Measurements from ENCODE around the gene ZXDA.
"Not testable (repeated sequence)": the region's sequence is repeated elsewhere in the genome, so short reads cannot be mapped to it uniquely, and the experiment has no call there.

Gene ZXDA, protein sequence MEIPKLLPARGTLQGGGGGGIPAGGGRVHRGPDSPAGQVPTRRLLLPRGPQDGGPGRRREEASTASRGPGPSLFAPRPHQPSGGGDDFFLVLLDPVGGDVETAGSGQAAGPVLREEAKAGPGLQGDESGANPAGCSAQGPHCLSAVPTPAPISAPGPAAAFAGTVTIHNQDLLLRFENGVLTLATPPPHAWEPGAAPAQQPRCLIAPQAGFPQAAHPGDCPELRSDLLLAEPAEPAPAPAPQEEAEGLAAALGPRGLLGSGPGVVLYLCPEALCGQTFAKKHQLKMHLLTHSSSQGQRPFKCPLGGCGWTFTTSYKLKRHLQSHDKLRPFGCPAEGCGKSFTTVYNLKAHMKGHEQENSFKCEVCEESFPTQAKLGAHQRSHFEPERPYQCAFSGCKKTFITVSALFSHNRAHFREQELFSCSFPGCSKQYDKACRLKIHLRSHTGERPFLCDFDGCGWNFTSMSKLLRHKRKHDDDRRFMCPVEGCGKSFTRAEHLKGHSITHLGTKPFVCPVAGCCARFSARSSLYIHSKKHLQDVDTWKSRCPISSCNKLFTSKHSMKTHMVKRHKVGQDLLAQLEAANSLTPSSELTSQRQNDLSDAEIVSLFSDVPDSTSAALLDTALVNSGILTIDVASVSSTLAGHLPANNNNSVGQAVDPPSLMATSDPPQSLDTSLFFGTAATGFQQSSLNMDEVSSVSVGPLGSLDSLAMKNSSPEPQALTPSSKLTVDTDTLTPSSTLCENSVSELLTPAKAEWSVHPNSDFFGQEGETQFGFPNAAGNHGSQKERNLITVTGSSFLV
- total RNA-seq, result 13.5 to 51.5 (median 34.3) reads per million in 3 experiments

DNA sequence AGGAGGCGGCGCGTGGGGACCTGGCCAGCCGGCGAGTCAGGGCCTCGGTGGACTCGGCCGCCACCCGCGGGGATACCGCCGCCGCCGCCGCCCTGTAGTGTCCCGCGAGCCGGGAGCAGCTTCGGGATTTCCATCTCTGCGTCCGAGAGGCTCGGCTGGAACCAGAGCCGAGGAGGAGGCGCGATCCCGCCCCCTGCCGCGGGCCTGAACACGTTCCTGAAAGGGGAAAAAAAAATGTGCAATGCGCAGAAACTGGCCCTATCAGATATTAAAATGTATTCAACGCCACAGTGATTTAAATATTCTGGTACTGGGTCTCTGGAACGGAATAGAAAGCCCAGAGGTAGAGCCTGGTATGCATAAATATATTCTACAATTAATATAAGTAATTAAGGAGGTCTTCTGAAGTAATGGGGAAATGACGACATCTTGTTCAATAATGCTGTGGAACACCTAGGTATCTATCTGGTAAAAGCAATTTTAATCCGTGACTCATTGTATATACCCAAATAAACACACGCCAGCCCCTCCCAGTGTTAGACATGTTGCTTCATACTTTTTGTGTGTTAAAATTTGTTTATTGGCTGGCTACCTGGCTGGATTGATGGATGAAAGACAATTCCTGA lies at the start of gene ZXDA:
TSS of gene ZXDA (minus strand) at position 172 of the 626 bp plus-strand sequence. CDS start at position 134, 38 bp downstream.
- DNase-seq, result peak; percentile 48

DNA sequence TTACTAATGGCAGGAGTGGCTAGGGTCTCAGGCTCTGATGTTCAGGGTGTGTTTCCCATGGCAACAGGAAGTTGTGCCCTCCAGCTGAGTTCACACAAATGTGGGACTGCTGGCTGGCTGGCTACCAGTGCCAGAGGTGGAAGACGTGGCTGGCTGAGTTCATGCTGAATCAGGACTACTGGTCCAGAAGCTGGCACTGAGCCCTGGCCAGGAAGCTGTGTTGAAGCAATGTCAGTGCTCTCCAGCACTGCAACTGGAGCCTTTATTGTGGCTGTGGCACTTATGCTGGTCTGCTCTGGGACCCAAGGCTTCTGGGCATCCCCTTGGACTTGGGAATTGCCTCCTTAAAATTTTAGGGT lies 42.0 kb upstream of the ZXDA start:
- no peak for DNase-seq

DNA sequence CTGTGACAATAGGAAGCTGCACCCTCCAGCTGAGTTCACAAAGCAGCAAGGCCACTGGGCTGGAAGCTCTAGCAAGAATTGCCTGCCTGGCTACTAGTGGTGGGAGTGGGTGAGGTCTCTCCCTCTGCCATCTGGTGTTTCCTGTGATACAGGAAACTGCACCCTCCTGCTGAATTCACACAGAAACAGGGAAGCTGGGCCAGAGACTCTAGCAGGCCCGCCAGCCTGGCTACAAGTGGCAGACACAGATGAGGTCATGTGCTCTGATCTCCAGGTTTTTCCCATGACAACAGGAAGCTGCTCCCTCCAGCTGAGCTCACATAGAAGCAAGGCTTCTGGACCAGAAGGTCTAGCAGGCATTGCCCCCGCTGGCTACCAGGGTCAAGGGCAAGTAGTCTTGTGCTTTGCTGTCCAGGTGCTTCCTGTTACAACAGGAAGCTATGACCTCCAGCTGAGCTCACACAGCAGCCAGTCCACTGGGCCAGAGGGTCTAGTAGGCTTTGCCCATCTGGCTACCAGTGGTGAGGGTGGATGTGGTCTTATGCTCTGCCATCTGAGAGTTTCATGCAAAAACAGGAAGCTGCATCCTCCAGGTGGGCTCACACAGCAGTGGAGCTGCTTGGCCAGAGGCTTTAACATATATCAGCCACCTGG lies 41.5 kb upstream of the ZXDA start:
- no peak for DNase-seq

DNA sequence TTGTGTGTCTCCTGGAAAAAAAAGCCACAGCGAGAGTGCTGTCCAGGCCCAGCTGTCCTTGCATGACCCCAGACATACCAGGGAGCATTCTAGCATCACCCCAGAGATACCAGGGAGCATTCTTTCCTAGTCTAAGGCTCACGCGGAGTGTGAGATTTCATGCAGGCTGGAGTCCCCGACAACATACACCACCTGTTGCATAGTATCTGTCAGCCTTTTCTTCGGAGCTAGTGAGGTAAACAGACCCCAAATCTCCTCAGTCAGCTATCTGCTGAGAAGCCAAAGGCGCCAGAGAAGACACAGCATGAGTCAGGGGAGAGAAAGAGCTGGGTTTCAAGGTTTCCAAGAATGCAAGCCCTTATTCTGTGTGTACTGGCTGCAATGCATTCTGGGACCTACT lies 23.1 kb upstream of the ZXDA start:
- no peak for DNase-seq

DNA sequence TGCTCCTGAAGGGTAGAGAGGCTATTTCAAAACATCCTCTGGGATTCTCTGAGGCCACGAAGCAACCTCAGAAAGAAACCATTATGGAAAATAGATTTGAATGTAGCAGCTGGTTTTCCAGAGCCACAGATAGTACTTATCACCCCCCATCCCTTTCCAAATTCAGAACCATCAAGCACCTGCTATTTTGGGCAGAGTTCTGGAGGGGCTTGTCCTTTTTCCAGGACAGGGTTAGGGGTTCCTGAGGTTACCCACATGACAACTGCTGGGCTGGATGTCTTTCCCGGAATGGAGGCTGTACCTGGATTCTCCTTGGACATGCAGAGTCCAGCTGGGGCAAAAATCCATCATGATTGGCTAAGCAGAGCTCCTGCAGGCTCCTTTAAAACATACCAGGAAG lies 22.0 kb upstream of the ZXDA start:
- DNase-seq, result no peak

DNA sequence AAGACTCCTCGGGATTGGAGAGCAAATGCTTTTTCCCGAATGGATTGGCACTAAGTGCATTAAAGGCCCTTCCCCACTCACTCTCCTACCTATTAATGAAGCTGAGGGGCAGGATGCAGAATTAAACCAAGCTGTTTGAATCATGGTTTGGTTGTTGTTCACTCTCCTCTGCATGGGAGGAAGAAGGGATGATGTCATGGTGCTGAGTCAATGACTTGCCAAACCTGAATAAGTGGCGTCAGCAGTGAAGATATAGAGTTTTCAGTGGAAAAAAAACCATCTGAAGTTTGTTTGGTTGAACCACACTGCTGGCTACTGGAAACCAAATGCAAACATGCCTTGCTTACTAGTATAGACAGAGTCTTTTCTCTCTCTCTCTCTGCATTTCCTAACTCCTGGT lies 19.8 kb upstream of the ZXDA start:
- DNase-seq, result no peak

DNA sequence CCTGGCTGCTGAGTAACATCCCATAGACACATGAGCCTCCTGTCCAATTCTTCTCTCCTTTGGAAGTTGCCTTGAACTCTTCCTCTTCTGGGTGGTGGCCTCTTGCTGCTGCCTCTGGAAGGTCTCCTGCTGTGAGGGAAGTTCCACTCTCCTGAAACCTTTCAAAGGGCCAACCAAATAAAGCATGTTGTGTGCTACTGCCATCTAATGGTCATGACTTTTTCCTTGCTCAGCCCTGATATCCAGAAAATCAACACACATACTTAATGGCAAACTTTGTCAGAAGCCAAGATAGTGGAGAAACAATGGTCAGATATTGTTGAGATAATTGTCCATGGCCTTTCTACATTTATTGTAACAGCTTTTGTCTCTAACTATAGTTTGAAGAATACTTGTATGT lies 19.1 kb upstream of the ZXDA start:
- DNase-seq, result no peak

DNA sequence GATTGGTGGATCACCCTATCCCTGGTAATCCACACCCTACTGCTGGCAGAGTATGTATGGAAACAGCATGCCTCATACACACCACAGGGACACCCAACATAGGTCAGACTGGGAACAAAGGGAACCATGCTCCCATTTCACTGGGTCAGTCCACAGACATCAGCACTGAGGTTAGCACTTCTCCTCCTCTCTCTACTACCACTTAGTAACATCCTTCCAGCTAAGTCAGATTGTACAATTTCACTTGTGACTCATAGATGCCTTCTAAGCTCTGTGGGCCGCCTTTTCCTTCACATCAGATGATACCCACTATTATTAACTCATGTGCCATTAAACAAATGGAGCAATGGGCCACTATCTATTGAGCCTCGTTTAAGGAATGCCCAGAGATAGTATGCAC lies 15.5 kb upstream of the ZXDA start:
- no peak for DNase-seq

DNA sequence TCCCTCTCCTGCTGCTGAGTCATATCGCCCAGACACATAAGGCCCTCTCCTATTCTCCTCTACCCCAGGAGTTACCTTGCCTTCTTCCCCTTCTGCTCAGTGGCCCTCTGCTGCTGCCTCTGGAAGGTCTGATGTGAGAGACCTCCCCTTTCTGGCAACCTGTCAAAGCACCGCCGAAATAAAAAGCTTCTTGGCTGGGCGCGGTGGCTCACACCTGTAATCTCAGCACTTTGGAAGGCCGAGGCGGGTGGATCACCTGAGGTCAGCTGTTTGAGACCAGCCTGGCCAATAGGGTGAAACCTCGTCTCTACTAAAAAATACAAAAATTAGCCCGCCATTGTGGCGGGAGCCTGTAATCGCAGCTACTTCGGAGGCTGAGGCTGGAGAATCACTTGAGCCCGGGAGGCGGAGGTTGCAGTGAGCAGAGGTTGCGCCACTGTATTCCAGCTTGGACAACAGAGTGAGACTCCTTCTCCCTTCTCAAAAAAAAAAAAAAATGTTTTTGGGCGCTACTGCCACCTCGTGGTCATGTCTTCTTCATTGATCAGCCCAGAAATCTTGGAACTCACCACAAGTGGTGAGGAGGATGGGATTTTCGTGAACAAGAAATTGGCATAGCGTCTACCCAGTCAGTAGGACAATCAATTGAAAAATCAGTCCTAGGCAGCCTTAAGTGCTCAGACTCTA lies 8.6 kb upstream of the ZXDA start:
- peak; percentile 15 for DNase-seq

DNA sequence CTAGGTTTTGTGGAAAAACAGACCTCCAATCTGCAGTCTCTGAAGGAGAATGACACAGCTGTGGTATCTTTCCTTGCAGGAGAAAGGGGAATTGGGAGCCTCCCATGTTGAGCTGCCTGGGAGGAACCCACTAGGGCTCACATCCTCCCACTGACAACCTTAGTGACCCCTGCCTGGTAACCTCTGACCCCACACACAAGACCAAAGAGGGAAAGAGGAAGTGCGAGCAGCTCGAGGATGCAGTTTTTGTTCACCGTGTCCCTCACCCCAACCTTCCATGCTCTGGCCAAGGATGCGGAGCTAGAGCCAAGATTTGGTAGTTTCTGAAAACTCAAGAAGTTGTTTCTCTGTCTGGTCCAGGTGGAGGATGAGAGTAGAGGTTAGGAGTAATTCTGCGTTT lies 5.4 kb upstream of the ZXDA start:
- DNase-seq, result no peak

DNA sequence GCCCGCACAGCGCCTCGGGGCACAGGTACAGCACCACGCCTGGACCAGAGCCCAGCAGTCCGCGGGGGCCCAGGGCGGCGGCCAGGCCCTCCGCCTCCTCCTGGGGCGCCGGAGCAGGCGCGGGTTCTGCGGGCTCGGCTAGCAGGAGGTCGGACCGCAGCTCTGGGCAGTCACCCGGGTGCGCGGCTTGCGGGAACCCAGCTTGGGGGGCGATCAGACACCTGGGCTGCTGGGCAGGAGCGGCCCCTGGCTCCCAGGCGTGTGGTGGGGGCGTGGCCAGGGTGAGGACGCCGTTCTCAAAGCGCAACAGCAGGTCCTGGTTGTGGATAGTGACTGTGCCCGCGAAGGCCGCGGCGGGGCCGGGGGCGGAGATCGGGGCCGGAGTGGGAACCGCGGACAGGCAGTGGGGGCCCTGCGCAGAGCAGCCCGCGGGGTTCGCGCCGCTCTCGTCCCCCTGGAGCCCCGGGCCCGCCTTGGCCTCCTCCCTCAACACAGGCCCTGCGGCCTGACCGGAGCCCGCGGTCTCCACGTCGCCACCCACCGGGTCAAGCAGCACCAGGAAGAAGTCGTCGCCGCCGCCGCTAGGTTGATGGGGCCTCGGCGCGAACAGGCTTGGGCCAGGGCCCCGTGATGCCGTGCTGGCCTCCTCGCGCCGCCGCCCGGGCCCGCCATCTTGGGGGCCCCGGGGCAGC lies 517 bp downstream of the ZXDA start:
- peak; percentile 37 for DNase-seq

DNA sequence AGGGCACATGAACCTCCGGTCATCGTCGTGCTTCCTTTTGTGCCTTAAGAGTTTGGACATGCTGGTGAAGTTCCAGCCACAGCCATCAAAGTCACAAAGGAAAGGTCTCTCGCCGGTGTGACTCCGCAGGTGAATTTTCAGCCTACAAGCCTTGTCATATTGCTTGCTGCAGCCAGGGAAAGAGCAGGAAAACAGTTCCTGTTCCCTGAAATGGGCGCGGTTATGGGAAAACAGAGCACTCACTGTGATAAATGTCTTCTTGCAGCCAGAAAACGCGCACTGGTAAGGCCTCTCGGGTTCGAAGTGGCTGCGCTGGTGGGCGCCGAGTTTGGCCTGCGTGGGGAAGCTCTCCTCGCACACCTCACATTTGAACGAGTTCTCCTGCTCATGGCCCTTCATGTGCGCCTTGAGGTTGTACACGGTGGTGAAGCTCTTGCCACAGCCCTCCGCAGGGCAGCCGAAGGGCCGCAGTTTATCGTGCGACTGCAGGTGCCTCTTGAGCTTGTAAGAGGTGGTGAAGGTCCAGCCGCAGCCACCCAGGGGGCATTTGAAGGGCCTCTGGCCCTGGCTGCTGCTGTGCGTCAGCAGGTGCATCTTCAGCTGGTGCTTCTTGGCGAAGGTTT lies 1.2 kb downstream of the ZXDA start:
- not testable (repeated sequence) for DNase-seq

DNA sequence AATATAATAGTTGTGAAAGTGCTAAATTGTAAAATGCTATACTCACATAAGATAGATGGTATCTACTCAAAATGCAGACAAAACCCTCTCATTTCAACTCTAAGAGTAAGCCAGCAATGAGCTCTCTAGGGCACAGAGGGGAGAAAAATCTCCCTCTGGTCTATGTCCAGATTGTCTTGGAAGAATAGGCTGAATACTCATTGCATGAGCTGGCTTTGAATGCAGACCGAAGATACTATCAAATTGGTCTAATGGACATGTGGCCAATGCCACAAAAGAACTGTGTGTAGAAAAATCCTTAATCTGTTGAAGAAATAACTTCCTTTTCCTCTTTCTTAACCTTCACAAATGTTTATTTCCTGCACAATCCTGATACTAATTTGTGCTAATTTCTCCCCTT lies 3.5 kb downstream of the ZXDA start:
- DNase-seq, result no peak

DNA sequence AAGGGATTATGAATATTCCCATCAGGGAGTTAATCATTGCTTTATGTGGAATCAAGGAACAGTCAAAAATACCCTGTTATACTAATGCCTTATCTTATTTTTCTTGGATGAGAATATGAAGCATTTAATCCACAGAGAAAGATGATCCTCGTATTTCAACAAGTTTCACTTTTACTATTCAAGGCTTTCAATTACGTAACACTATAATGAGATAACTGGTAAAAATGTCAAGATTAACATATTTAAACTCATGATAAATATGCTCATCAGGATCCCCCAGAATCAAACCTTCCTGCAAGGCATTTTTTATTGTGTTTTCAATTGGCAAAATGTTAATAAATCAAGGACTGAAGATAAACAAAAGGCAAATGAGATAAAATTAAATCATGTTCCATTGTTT lies 5.1 kb downstream of the ZXDA start:
- no peak for DNase-seq

DNA sequence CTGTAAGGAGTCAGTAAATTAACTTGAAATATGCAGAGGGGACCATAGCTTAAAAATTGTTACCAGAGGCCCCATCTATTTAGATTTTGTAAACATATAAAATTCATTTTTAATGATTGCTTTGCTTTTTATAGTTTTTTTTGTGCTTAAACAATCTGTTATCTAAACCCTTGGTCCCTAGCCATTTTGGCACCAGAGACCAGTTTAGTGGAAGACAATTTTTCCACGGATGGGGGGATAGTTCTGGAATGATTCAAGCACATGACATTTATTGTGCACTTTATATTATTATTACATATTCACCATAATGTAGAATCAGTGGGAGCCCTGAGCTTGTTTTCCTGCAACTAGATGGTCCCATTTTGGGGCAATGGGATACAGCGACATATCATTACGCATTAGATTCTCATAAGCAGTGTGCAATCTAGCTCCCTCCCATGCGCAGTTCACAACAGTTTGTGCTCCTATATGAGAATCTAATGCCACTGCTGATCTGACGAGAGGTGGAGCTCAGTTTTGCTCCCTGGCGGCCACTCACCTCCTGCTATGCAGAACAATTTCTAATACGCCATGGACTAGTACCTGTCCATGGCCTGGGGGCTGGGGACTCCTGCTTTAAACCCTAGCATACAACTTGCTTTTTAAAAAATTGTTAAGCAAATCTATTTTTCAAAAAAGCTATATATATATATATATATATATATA lies 5.9 kb downstream of the ZXDA start:
- DNase-seq, result no peak

DNA sequence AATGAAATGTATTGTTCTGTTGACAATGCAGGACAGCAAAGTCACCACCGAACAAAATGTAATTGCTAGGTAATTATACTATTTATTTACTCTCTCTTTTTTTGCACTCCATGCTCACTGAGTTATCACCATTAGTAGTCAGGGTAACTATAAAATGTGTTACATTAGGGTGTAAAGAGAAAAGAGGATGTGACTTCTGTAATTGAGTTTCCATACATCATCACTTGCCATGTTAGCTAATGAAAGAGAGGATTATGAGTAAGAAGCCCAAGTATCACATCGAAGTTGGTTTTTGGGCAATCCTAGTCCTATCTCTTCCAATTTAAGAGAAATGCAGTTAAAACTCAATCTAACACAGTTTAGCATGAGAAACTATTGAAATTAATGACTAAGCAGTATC lies 7.6 kb downstream of the ZXDA start:
- no peak for DNase-seq

DNA sequence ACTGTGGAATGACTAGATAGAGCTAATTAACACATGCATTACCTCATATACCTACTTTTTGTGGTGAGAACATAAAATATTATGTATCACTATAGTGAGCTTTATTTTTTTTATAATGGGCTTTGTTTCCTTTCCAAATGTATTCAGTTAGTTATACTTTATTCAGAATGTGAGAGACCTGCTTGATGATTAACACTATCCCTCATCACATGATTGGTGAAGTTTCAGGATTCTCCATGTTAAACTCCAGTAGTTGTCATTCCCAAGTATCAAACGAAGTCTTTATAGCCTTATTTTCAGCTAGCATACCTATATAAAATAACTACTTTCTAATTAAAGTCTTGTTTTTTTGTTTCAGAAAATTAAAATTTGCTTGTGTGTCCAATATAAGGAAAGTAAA lies 8.8 kb downstream of the ZXDA start:
- no peak for DNase-seq

DNA sequence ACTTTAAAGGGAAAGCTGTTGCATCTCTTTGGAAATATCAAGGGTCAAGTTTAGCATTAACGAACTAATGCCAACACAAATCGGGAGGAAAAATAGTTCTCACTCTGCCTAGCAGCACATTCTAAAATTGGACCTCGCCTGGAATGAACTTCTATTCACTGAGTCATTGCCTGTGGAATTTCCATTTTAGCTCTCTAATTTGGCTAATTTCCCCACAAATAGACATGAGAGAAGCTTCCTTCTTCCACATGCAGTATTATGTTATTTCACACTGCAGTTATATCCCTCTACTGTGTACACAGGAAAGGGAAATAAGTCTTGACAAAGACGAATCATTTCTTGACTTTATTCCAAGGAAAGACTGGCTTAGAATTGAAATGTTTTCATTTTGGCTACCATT lies 9.3 kb downstream of the ZXDA start:
- no peak for DNase-seq

DNA sequence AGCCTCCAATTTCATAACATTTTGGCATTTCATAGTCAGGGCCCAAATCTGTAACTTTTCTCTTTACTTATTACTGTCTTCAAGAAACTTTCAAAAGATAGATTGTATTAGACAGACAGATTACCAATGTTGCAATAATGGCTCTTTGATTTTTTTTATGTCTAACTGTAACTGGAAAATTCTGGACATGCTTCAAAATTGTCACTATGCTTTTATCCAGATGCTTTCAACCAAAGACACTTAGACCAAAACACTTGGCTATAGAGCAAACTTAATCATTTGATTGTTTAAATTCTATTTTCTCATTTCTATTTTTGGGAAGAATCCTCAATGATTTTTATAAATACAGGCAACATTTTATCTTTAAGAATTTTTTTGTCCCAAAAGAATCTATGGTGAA lies 10.4 kb downstream of the ZXDA start:
- no peak for DNase-seq

DNA sequence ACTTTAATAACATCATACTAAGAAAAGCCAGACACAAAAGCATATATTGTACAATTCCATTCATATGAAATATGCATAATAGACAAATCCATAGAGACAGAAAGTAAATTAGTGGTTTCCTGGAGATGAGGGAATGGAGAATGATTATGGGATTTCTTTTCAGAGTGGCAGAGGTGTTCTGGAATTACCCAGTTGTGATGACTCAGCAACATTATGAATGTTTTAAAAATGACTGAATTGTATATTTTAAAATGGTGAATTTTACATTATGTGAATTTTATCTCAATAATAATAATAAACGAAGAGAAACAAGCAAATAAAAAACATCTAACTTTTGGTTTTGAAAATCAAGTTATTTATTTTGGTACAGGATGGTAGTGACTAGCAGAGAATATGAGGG lies 11.2 kb downstream of the ZXDA start:
- DNase-seq, result no peak

DNA sequence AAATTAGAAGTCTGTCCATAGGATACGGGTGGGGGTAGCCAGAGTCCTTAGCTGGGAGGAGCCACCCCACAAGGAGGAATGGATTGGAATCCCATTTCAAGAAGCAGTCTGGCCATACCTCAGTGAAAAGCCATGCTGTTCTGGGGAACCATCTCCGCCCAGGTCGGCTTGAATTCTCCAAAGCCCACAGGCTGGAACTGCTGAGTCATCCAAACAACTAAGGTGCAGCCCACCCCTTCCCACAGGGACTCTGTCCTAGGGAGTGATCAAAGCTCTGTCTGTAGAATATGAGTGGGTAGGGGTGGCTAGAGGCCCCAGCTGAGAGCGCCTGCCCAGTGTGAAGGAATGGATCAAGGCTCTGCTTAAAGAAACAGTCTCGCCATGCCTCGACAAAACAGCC lies 38.8 kb downstream of the ZXDA start:
- no peak for DNase-seq
